ENCODE results near the gene TTLL5.

Gene TTLL5, protein sequence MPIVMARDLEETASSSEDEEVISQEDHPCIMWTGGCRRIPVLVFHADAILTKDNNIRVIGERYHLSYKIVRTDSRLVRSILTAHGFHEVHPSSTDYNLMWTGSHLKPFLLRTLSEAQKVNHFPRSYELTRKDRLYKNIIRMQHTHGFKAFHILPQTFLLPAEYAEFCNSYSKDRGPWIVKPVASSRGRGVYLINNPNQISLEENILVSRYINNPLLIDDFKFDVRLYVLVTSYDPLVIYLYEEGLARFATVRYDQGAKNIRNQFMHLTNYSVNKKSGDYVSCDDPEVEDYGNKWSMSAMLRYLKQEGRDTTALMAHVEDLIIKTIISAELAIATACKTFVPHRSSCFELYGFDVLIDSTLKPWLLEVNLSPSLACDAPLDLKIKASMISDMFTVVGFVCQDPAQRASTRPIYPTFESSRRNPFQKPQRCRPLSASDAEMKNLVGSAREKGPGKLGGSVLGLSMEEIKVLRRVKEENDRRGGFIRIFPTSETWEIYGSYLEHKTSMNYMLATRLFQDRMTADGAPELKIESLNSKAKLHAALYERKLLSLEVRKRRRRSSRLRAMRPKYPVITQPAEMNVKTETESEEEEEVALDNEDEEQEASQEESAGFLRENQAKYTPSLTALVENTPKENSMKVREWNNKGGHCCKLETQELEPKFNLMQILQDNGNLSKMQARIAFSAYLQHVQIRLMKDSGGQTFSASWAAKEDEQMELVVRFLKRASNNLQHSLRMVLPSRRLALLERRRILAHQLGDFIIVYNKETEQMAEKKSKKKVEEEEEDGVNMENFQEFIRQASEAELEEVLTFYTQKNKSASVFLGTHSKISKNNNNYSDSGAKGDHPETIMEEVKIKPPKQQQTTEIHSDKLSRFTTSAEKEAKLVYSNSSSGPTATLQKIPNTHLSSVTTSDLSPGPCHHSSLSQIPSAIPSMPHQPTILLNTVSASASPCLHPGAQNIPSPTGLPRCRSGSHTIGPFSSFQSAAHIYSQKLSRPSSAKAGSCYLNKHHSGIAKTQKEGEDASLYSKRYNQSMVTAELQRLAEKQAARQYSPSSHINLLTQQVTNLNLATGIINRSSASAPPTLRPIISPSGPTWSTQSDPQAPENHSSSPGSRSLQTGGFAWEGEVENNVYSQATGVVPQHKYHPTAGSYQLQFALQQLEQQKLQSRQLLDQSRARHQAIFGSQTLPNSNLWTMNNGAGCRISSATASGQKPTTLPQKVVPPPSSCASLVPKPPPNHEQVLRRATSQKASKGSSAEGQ (N-terminal part only)

DNA sequence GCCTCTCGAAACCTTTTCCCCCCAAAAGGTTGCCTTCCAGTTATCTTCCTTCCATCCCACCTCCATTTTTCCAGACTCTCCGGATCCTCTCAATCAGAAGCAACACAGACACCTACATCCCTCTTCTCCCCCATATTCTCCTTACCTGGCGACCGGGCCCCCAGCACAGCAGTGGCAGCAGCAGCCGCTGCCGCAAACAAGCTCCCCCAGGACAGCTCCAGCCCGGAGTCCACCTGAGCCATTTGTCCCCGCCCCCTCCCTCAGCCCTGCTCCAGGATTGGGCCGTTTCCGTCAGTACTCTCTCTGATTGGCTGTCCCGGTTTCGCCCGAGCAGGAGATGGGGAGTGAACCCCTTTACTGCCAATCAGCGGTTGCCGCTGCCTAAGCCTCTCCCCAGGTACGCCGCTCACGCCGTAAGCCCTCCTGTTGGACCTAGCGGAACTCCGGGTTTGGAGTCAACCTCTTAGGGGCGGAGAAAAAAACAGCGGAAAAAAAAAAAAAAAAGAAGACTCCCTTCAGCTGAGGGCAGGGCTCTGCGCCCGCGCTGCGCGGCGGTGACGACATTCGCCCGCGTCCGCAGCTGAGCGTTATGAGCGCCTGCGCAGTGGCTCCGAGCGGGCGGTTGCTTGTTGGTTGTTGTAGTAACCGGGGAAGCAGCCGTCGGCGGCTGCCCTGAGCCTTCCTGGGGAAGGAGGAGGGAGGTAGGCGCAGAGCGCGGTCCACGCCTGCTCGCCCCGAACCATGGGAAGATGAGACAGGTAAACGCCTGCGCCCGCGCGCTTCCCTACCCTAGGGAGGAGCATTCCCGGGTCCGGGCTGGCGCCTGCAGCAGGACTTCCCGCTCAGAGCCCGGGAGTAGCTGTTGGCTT is at the start of gene TTLL5, which contains the start of gene ERG28:
Gene TTLL5, plus strand, starts transcription at position 617 of the 869 bp plus-strand sequence. CDS start 1,904 bp downstream, outside the sequence.
Gene ERG28, minus strand, starts transcription at position 247 of the 869 bp plus-strand sequence. CDS start 3,374 bp downstream, outside the sequence.
- TF ChIP-seq, protein P1, sequence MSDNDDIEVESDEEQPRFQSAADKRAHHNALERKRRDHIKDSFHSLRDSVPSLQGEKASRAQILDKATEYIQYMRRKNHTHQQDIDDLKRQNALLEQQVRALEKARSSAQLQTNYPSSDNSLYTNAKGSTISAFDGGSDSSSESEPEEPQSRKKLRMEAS (IDR thresholded peaks at IDR 0.05): peak; percentile 38
- peak; percentile 68 for TF ChIP-seq TAF1 (IDR thresholded peaks at IDR 0.05; ENCODE audit: low read depth)
- peak; percentile 20; the same call in 1 of the 2 replicates for TF ChIP-seq NFIC (IDR thresholded peaks at IDR 0.05)
- TF ChIP-seq TCF12 (IDR thresholded peaks at IDR 0.05; ENCODE audit: low read depth): peak; percentile 44; the same call in 1 of the 2 replicates
- 0 out of 2 replicates have a peak, but pooled peaks have one; percentile 22 for TF ChIP-seq REST (IDR thresholded peaks at IDR 0.05; ENCODE audit: low read depth)
- TF ChIP-seq USF1 (IDR thresholded peaks at IDR 0.05): peak; percentile 36; the same call in 1 of the 2 replicates
- TF ChIP-seq TEAD4 (IDR thresholded peaks at IDR 0.05): no peak
- no peak for TF ChIP-seq RAD21 (IDR thresholded peaks at IDR 0.05; ENCODE audit: low read depth)
- TF ChIP-seq FOXM1 (IDR thresholded peaks at IDR 0.05; ENCODE audit: borderline replicate concordance, low read depth): 0 out of 2 replicates have a peak, but pooled peaks have one; percentile 25
- peak; percentile 9; the same call in 1 of the 2 replicates for TF ChIP-seq YY1 (IDR thresholded peaks at IDR 0.05; ENCODE audit: low read depth)
- TF ChIP-seq ZBTB7A (IDR thresholded peaks at IDR 0.05; ENCODE audit: low read depth): 0 out of 2 replicates have a peak, but pooled peaks have one; percentile 65
- TF ChIP-seq EGR1 (IDR thresholded peaks at IDR 0.05): no peak; the same call in 1 of the 2 replicates
- peak; percentile 95 for TF ChIP-seq CREB1 (IDR thresholded peaks at IDR 0.05; ENCODE audit: low read depth)
- no peak for TF ChIP-seq CEBPB (IDR thresholded peaks at IDR 0.05)
- TF ChIP-seq EP300 (IDR thresholded peaks at IDR 0.05; ENCODE audit: borderline replicate concordance): no peak; the same call in 1 of the 2 replicates

GRCh38 chr14:75612157-75612556 is 48.9 kb upstream of the TTLL5 start:
- TF ChIP-seq CREB1 (IDR thresholded peaks at IDR 0.05; ENCODE audit: low read depth) (no peak), TEAD4 (IDR thresholded peaks at IDR 0.05) (no peak), REST (IDR thresholded peaks at IDR 0.05; ENCODE audit: low read depth) (no peak), CEBPB (IDR thresholded peaks at IDR 0.05) (no peak), EGR1 (IDR thresholded peaks at IDR 0.05) (no peak), YY1 (IDR thresholded peaks at IDR 0.05; ENCODE audit: low read depth) (no peak), TCF12 (IDR thresholded peaks at IDR 0.05; ENCODE audit: low read depth) (no peak), USF1 (IDR thresholded peaks at IDR 0.05) (no peak), ZBTB7A (IDR thresholded peaks at IDR 0.05; ENCODE audit: low read depth) (no peak), RAD21 (IDR thresholded peaks at IDR 0.05; ENCODE audit: low read depth) (no peak), NFIC (IDR thresholded peaks at IDR 0.05) (no peak), FOXM1 (IDR thresholded peaks at IDR 0.05; ENCODE audit: borderline replicate concordance, low read depth) (no peak), TAF1 (IDR thresholded peaks at IDR 0.05; ENCODE audit: low read depth) (no peak), EP300 (IDR thresholded peaks at IDR 0.05; ENCODE audit: borderline replicate concordance) (no peak)
- TF ChIP-seq, protein P1 (IDR thresholded peaks at IDR 0.05): no peak

DNA sequence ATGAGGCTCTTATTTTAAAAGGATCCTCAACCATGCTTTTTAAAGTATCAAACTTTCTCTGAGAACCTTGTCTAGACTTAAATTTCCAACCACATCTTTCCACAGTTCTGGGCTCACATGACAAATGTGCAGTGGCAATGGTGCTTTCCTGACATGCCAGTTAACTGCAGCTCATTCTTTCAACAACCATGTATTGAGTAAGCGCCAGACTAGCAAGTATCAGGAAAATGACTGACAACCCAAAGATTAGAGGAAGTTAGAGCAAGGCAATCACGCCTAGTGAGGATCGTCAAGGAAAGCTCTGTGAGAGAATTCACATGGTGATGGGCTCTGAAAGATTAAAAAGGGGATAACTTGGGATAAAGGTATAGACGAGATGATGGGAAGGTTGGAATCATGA is 46.9 kb upstream of the TTLL5 start:
- no peak for TF ChIP-seq TAF1 (IDR thresholded peaks at IDR 0.05; ENCODE audit: low read depth)
- TF ChIP-seq RAD21 (IDR thresholded peaks at IDR 0.05; ENCODE audit: low read depth): no peak
